ENCODE data around the gene DNAJA1. TPM values are rescaled to one million over a fixed set of nuclear protein-coding genes. Genes with fewer than 3 reads are reported as not detected.
A peak's percentile ranks its signal among the peaks of the same experiment; 100 is the strongest.

DNAJA1 gene
- total RNA-seq, 1 experiment from 2014 or later: 117 TPM

- DNase-seq (ENCODE audit: low read depth, low spot score) (no peak), ATAC-seq (no peak)
- Histone ChIP-seq H3K79me2 (ENCODE audit: insufficient read depth, low read length) (peaks cover 11% of the 10 kb centered on the region), H4K20me1 (ENCODE audit: insufficient read depth) (0 out of 2 replicates have a peak, but pooled peaks cover 3% of the 10 kb centered on the region), H3K4me1 (ENCODE audit: control insufficient read depth in 1 of 2, insufficient read depth in 2 of 2, low read length in 2 of 2) (no peaks in the 10 kb centered on the region), H3K9me2 (ENCODE audit: insufficient read depth) (no peaks in the 10 kb centered on the region), H3K27me3 (ENCODE audit: insufficient read depth, low read length) (no peaks in the 10 kb centered on the region), H3K4me3 (replicated peaks in 1 of 2; ENCODE audit: low read depth in 1 of 2, low read length in 2 of 2) (no peak overlapping the region), H3K9me3 (ENCODE audit: control insufficient read depth in 1 of 2, insufficient read depth in 1 of 2, low read depth in 1 of 2, low read length in 2 of 2) (no peaks in the 10 kb centered on the region), H3K27ac (ENCODE audit: low read depth, low read length) (no peak overlapping the region), H2AFZ (ENCODE audit: low read depth, low read length, poor library complexity, severe bottlenecking) (no peak overlapping the region), H3K36me3 (ENCODE audit: control insufficient read depth in 1 of 2, insufficient read depth in 2 of 2, low read length in 2 of 2) (peaks cover 19 to 25% of the 10 kb centered on the region in 2 experiments; a peak in 3 of 4 replicates), H3K4me2 (ENCODE audit: low read length) (no peak overlapping the region), H3K9ac (ENCODE audit: low read length) (no peak overlapping the region)
- POLR2A ChIA-PET: interaction anchor here (5.6 kb wide), 1 partner anchor 16 kb away, joined by 43 read pairs; the partner anchor contains the start of gene DNAJA1
- TSS peak; percentile 6 for BruUV-seq (replicated peaks)
- CTCF ChIA-PET: no interaction called here
- no peak for TF ChIP-seq ELF1 (IDR thresholded peaks at IDR 0.05; ENCODE audit: borderline replicate concordance, low read depth)
- TF ChIP-seq ZNF274 (IDR thresholded peaks at IDR 0.05; ENCODE audit: low read depth, low read length): no peak
- TF ChIP-seq CEBPB (IDR thresholded peaks at IDR 0.05; ENCODE audit: low read depth): peak; percentile 61
- intact Hi-C loops (cut with micrococcal nuclease): no loop called here
- RAD21 ChIA-PET (ENCODE audit: low non-redundant PET in 1 of 2, low total read pairs in 2 of 2, uncharacterized antibody in 2 of 2, unreplicated experiment in 2 of 2): no interaction called here
These were observed 16.5 kb downstream of the DNAJA1 start for GRCh38 chr9:33041432-33042188.

GRCh38 chr9:33042473-33042872 is 17.4 kb downstream of the DNAJA1 start:
- H3K27me3 ChIP-seq (ENCODE audit: insufficient read depth, low read length): no peaks in the 10 kb centered on the region
- H3K9me3 ChIP-seq (ENCODE audit: control insufficient read depth in 1 of 2, insufficient read depth in 1 of 2, low read depth in 1 of 2, low read length in 2 of 2): no peaks in the 10 kb centered on the region
- ATAC-seq (0 out of 2 replicates have a peak, but pooled peaks have one; percentile 39), DNase-seq (ENCODE audit: low read depth, low spot score) (no peak)
- H3K9ac ChIP-seq (ENCODE audit: low read length): no peak overlapping the region
- no peak for TF ChIP-seq MAX (IDR thresholded peaks at IDR 0.05)
- no peak for TF ChIP-seq ELF1 (IDR thresholded peaks at IDR 0.05; ENCODE audit: borderline replicate concordance, low read depth)
- no peak for TF ChIP-seq EGR1 (IDR thresholded peaks at IDR 0.05; ENCODE audit: low read depth)
- TF ChIP-seq CTCF (IDR thresholded peaks at IDR 0.05 in 2 of 3, conservative IDR thresholded peaks at IDR 0.05 in 1 of 3; ENCODE audit: borderline replicate concordance in 1 of 3, insufficient read depth in 1 of 3, low read depth in 2 of 3, low read length in 2 of 3): no peak
- TF ChIP-seq RAD21 (IDR thresholded peaks at IDR 0.05; ENCODE audit: low read depth): no peak
- no peak for TF ChIP-seq ATF3 (IDR thresholded peaks at IDR 0.05)
- TF ChIP-seq JUND (IDR thresholded peaks at IDR 0.05): no peak
- TF ChIP-seq ZNF274 (IDR thresholded peaks at IDR 0.05; ENCODE audit: low read depth, low read length): no peak
- TF ChIP-seq EZH2phosphoT487 (IDR thresholded peaks at IDR 0.05; ENCODE audit: borderline replicate concordance): no peak
- TF ChIP-seq FOSL1 (IDR thresholded peaks at IDR 0.05; ENCODE audit: low read depth): no peak
- TF ChIP-seq POLR2AphosphoS5 (IDR thresholded peaks at IDR 0.05; ENCODE audit: low read depth, low read length): no peak
- TF ChIP-seq SIN3A (IDR thresholded peaks at IDR 0.05; ENCODE audit: low read depth): no peak
- no peak for TF ChIP-seq SRF (IDR thresholded peaks at IDR 0.05; ENCODE audit: low read depth)
- no peak for TF ChIP-seq YY1 (IDR thresholded peaks at IDR 0.05; ENCODE audit: extremely low read depth, insufficient replicate concordance, low read depth, low read length)
- TF ChIP-seq CBX3 (IDR thresholded peaks at IDR 0.05; ENCODE audit: low read depth): no peak
- no peak for TF ChIP-seq SP1 (IDR thresholded peaks at IDR 0.05; ENCODE audit: low read depth)
- TF ChIP-seq CEBPB (IDR thresholded peaks at IDR 0.05; ENCODE audit: low read depth): no peak
- POLR2A ChIA-PET: no interaction called here
- BruUV-seq (replicated peaks): no TSS peak
- H3K4me1 ChIP-seq (ENCODE audit: control insufficient read depth in 1 of 2, insufficient read depth in 2 of 2, low read length in 2 of 2): no peaks in the 10 kb centered on the region
- H3K4me3 ChIP-seq (replicated peaks in 1 of 2; ENCODE audit: low read depth in 1 of 2, low read length in 2 of 2): no peak overlapping the region
- H3K4me2 ChIP-seq (ENCODE audit: low read length): no peak overlapping the region
- CTCF ChIA-PET: no interaction called here
- peaks cover 18 to 25% of the 10 kb centered on the region in 2 experiments for H3K36me3 ChIP-seq (ENCODE audit: control insufficient read depth in 1 of 2, insufficient read depth in 2 of 2, low read length in 2 of 2)
- H2AFZ ChIP-seq (ENCODE audit: low read depth, low read length, poor library complexity, severe bottlenecking): no peak overlapping the region
- intact Hi-C loops (cut with micrococcal nuclease): no loop called here
- H3K27ac ChIP-seq (ENCODE audit: low read depth, low read length): no peak overlapping the region
- peaks cover 2% of the 10 kb centered on the region for H3K79me2 ChIP-seq (ENCODE audit: insufficient read depth, low read length)
- no peaks in the 10 kb centered on the region for H4K20me1 ChIP-seq (ENCODE audit: insufficient read depth)
- no peaks in the 10 kb centered on the region for H3K9me2 ChIP-seq (ENCODE audit: insufficient read depth)
- RAD21 ChIA-PET (ENCODE audit: low non-redundant PET in 1 of 2, low total read pairs in 2 of 2, uncharacterized antibody in 2 of 2, unreplicated experiment in 2 of 2): no interaction called here
